Nephron progenitor cell (in vitro differentiated cells): ENCODE measurements around the gene PRKG1.
"Not testable (repeated sequence)": the region's sequence is repeated elsewhere in the genome, so short reads cannot be mapped to it uniquely, and the experiment has no call there.

ENCODE experiments used
- DNase-seq: peaks from one replicate; pipeline ENCODE4 v3.0.0; 2021
- H3K27ac Mint-ChIP-seq: 2 replicates; pipeline ENCODE4 v1.8.0; 2021; ENCODE audit warnings: mild to moderate bottlenecking, moderate library complexity, mixed read lengths
- H3K27me3 Mint-ChIP-seq: 2 replicates; pipeline ENCODE4 v1.8.0; 2021; ENCODE audit warnings: mild to moderate bottlenecking, low read depth, mixed read lengths; ENCODE audit not compliant: poor library complexity
- H3K36me3 Mint-ChIP-seq: 2 replicates; pipeline ENCODE4 v1.8.0; 2021; ENCODE audit warnings: low read depth, mixed read lengths
- H3K4me1 Mint-ChIP-seq: 2 replicates; pipeline ENCODE4 v1.8.0; 2021; ENCODE audit warnings: mixed read lengths
- H3K4me3 Mint-ChIP-seq: 2 replicates; pipeline ENCODE4 v1.8.0; 2021; ENCODE audit warnings: mild to moderate bottlenecking, moderate library complexity, mixed read lengths
- H3K9me3 Mint-ChIP-seq: 2 replicates; pipeline ENCODE4 v1.8.0; 2021; ENCODE audit warnings: mild to moderate bottlenecking, moderate library complexity, mixed read lengths
- TF ChIP-seq, protein P1 (sequence below): fragments of 200-600 bp; sonication (generic); IDR thresholded peaks from 2 replicates; pipeline ENCODE4 v1.5.0; 2021; ENCODE audit warnings: antibody characterized with exemption

PRKG1 gene

DNA sequence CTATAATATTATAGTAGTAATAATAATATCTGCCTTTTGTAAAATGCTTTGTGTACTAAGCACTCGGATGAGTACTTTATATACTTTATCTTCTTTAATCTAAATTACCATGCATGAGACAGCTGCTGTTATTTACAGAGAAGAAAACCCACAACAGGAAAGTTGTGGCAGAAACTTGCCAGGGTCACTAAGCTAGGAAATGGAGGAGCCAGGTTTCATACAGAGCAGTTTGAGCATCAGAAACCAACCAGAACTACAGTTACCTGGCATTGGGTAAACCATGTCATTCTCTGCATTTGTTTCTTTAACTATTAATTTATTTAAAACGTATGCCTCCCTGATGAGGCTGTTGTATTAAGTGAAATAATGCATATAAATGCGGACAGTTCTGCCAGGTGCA, 495.2 kb downstream of the PRKG1 start:
- DNase-seq = no peak
- Mint-ChIP-seq H3K4me3 (no peak overlapping the region), H3K27me3 (no peaks in the 10 kb centered on the region), H3K36me3 (no peaks in the 10 kb centered on the region), H3K9me3 (no peaks in the 10 kb centered on the region), H3K27ac (no peak overlapping the region), H3K4me1 (peaks cover 5% of the 10 kb centered on the region)
- TF ChIP-seq, protein P1, sequence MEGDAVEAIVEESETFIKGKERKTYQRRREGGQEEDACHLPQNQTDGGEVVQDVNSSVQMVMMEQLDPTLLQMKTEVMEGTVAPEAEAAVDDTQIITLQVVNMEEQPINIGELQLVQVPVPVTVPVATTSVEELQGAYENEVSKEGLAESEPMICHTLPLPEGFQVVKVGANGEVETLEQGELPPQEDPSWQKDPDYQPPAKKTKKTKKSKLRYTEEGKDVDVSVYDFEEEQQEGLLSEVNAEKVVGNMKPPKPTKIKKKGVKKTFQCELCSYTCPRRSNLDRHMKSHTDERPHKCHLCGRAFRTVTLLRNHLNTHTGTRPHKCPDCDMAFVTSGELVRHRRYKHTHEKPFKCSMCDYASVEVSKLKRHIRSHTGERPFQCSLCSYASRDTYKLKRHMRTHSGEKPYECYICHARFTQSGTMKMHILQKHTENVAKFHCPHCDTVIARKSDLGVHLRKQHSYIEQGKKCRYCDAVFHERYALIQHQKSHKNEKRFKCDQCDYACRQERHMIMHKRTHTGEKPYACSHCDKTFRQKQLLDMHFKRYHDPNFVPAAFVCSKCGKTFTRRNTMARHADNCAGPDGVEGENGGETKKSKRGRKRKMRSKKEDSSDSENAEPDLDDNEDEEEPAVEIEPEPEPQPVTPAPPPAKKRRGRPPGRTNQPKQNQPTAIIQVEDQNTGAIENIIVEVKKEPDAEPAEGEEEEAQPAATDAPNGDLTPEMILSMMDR = no peak

DNA sequence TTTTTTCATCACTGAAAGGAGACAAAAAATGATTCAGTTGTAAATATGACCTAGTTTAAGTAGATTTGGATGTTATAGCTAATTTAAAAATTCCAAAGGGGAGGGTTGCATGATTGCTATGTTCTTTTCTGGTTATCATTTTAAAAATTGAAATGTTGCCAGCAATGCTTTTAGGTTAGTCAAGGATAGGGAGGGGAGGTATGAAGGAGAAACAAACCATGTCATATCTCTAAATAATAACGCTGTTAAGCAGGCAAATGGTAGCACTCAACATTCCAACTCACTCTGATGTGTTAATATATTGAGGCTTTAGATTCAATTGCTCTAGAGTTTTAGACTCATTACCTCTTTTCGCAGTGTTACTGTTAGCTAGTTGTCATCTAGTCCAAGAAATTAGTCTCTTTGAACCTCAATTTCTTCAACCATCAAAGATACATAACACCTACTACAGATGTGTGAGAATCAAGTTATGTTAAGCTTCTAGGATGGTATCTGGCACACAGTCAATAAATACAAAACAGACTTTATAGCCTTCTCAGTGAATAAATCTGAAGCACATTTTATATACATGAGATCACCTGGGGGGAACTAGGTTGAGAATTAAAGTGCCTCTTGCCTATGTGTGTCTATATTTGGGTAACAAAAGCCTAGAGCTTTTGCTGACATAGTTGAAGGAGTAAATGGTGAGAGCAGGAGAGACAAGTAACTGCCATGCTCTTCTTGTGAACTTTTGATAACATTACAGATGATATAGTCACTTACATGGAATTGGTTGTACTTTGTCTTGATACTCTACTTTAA, 500.2 kb downstream of the PRKG1 start:
- no peaks in the 10 kb centered on the region for H3K4me1 Mint-ChIP-seq
- H3K9me3 Mint-ChIP-seq = no peaks in the 10 kb centered on the region
- H3K36me3 Mint-ChIP-seq = no peaks in the 10 kb centered on the region
- H3K27me3 Mint-ChIP-seq = no peaks in the 10 kb centered on the region
- H3K27ac Mint-ChIP-seq = no peak overlapping the region
- DNase-seq = no peak
- TF ChIP-seq, protein P1 = no peak
- no peak overlapping the region for H3K4me3 Mint-ChIP-seq

DNA sequence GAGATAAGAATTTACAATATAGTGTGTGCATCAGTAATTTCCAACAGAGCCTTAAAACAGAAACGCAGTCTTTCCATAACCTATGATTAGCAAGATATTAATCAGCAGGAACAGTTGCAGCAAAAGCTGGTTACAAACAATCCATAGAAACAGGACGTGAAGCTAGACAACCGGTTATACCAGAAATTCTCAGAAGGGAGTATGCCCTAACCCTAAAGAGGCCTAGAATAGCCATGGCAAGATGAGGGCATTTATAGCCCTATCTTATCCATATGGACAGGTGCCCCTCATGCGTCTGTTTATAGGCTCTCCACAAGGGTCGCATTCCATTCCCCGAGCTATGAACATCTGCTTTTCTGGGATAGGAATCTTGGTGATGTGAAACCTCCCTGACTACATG, 506.9 kb downstream of the PRKG1 start:
- not testable (repeated sequence) for H3K27ac Mint-ChIP-seq, H3K36me3 Mint-ChIP-seq
- peaks cover 11% of the 10 kb centered on the region for H3K9me3 Mint-ChIP-seq

DNA sequence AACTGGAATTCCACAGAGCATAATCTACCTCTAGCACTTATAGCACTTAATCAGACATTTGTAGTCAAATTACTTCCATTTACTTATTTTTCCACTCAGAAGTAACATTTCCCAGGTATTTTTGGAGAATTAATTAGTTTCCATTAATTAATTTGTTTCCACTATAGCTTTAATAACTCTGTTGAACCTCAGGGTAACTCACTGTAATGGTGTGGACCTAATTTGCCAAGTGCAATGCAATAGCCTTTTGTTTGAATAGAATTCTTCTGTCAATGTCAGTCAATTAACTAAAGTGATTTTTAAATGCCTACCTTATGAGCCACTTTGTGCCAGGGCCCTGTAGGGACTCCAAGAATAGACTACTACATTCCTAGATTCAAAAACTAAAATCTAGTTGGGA, 509.7 kb downstream of the PRKG1 start:
- no peak overlapping the region for H3K4me3 Mint-ChIP-seq
- TF ChIP-seq, protein P1 = no peak
- H3K36me3 Mint-ChIP-seq = no peaks in the 10 kb centered on the region
- DNase-seq = no peak
- H3K27me3 Mint-ChIP-seq = no peaks in the 10 kb centered on the region
- peaks cover 11% of the 10 kb centered on the region for H3K9me3 Mint-ChIP-seq
- H3K4me1 Mint-ChIP-seq = no peaks in the 10 kb centered on the region
- H3K27ac Mint-ChIP-seq = no peak overlapping the region

More for the DNA sequence above, 506.9 kb downstream of the PRKG1 start:
- H3K4me1 Mint-ChIP-seq, DNase-seq, H3K4me3 Mint-ChIP-seq, H3K27me3 Mint-ChIP-seq: not testable (repeated sequence)

DNA sequence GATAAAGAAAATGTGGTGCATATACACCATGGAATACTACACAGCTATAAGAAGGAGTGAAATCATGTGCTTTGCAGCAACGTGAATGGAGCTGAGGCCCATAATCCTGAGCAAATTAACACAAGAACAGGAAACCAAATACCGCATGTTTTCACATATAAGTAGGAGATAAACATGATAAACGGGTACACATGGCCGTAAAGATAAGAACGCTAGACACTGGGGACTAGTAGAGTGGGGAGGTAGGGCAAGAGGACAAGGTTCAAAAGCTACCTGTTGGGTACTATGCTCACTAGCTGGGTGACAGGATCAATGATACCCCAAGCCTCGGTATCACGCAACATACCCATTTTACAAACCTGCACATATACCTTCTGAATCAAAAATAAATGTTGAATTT, 511.5 kb downstream of the PRKG1 start:
- H3K4me3 Mint-ChIP-seq = no peak overlapping the region
- TF ChIP-seq, protein P1 = no peak
- no peak overlapping the region for H3K27ac Mint-ChIP-seq
- H3K36me3 Mint-ChIP-seq = no peaks in the 10 kb centered on the region
- no peaks in the 10 kb centered on the region for H3K4me1 Mint-ChIP-seq
- no peak for DNase-seq
- H3K27me3 Mint-ChIP-seq = no peaks in the 10 kb centered on the region
- peaks cover 8% of the 10 kb centered on the region for H3K9me3 Mint-ChIP-seq

DNA sequence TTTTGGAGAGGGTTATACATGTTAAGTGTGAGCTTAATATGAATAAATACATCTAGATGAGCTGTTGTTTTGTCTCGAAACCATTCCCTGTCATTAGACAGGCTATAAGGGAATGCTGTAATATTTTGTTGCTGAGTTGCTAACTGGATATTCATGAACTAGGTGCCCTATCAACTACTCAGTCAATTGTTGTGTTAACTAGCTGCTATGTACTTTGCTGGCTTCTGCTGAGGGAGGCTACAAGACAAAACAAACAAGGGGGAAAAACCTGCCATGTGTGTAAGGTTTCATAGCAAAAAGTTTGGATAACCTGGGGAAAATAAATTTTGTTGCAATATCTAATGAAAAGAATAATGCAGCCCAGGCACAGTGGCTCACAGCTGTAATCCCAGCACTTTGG, 514.7 kb downstream of the PRKG1 start:
- H3K27me3 Mint-ChIP-seq = no peaks in the 10 kb centered on the region
- TF ChIP-seq, protein P1 = no peak
- H3K36me3 Mint-ChIP-seq = no peaks in the 10 kb centered on the region
- no peaks in the 10 kb centered on the region for H3K9me3 Mint-ChIP-seq
- no peak overlapping the region for H3K4me3 Mint-ChIP-seq
- no peak for DNase-seq
- no peaks in the 10 kb centered on the region for H3K4me1 Mint-ChIP-seq
- H3K27ac Mint-ChIP-seq = no peak overlapping the region
